HEK293T (cell line): ENCODE data around the gene DCUN1D3.
"Not testable (repeated sequence)": the region's sequence is repeated elsewhere in the genome, so short reads cannot be mapped to it uniquely, and the experiment has no call there.

ENCODE experiments used
- CTCF ChIA-PET: fragments of 350-600 bp; formaldehyde crosslinking; extraction: SDS; loops from one replicate; lab custom pipeline; 2021; ENCODE audit warnings: antibody characterized with exemption, inconsistent platforms; lab: Yijun Ruan, JAX
- POLR2A ChIA-PET: fragments of 350-600 bp; formaldehyde crosslinking; extraction: SDS; loops from one replicate; lab custom pipeline; 2020; ENCODE audit warnings: antibody characterized with exemption, inconsistent platforms; lab: Yijun Ruan, JAX
- DNase-seq: peaks from one replicate; pipeline ENCODE4 v3.0.0; 2012; ENCODE audit warnings: mixed read lengths; ENCODE audit errors: extremely low spot score
- ARNT ChIP-seq: fragments of 450-650 bp; IDR thresholded peaks from 2 replicates; pipeline ENCODE4 v1.6.1; 2017; ENCODE audit warnings: mild to moderate bottlenecking
- BHLHE40 ChIP-seq: fragments of 450-650 bp; IDR thresholded peaks from 2 replicates; pipeline ENCODE4 v1.6.1; 2016; ENCODE audit warnings: mild to moderate bottlenecking, moderate library complexity, borderline replicate concordance
- CTBP1 ChIP-seq: fragments of 450-650 bp; IDR thresholded peaks from 2 replicates; pipeline ENCODE4 v1.6.1; 2016; ENCODE audit warnings: borderline replicate concordance
- ELF4 ChIP-seq: fragments of 450-650 bp; IDR thresholded peaks from 2 replicates; pipeline ENCODE4 v1.6.1; 2017; ENCODE audit warnings: antibody characterized with exemption
- FOXA1 ChIP-seq: fragments of 450-650 bp; IDR thresholded peaks from 2 replicates; pipeline ENCODE4 v1.6.1; 2016; ENCODE audit warnings: mild to moderate bottlenecking
- FOXK2 ChIP-seq: fragments of 450-650 bp; IDR thresholded peaks from 2 replicates; pipeline ENCODE4 v1.6.1; 2016; ENCODE audit warnings: mild to moderate bottlenecking
- FOXM1 ChIP-seq: fragments of 450-650 bp; IDR thresholded peaks from 2 replicates; pipeline ENCODE4 v1.6.1; 2017; ENCODE audit warnings: mild to moderate bottlenecking, borderline replicate concordance
- HDGF ChIP-seq: fragments of 450-650 bp; IDR thresholded peaks from 2 replicates; pipeline ENCODE4 v1.6.1; 2017; ENCODE audit warnings: antibody characterized with exemption, borderline replicate concordance
- L3MBTL2 ChIP-seq: fragments of 450-650 bp; conservative IDR thresholded peaks from 2 replicates; pipeline ENCODE4 v1.6.1; 2016; ENCODE audit warnings: mild to moderate bottlenecking
- LEF1 ChIP-seq: fragments of 450-650 bp; IDR thresholded peaks from 2 replicates; pipeline ENCODE4 v1.6.1; 2017; ENCODE audit warnings: mild to moderate bottlenecking, borderline replicate concordance
- NFRKB ChIP-seq: fragments of 450-650 bp; IDR thresholded peaks from 2 replicates; pipeline ENCODE4 v1.6.1; 2016; ENCODE audit warnings: mild to moderate bottlenecking, moderate library complexity
- PKNOX1 ChIP-seq: fragments of 450-650 bp; IDR thresholded peaks from 2 replicates; pipeline ENCODE4 v1.6.1; 2016
- SP1 ChIP-seq: fragments of 450-650 bp; IDR thresholded peaks from 2 replicates; pipeline ENCODE4 v1.6.1; 2017
- SUZ12 ChIP-seq: fragments of 450-650 bp; IDR thresholded peaks from 2 replicates; pipeline ENCODE4 v1.6.1; 2016; ENCODE audit warnings: mild to moderate bottlenecking
- TARDBP ChIP-seq: fragments of 450-650 bp; IDR thresholded peaks from 2 replicates; pipeline ENCODE4 v1.6.1; 2016
- ZNF384 ChIP-seq: fragments of 450-650 bp; IDR thresholded peaks from 2 replicates; pipeline ENCODE4 v1.6.1; 2016

DCUN1D3 gene

DNA sequence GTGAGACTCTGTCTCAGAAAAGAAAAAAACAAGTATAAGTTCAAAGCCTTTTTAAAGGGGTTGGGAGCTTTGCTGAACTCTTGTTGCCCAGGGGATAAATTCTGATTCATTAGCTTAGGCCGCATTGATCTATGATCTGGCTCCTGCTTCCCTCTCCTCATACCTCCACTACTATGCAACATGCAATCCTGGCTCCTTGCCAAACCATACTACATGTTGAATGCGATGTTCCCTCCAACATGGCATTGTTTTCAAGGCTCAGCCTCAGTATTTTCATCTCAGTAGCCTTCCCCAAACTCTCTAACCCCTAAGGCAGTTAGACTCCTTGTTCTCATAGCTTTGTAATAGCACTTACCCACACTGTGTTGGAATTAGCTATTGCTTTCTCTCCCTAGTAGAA lies 87.6 kb downstream of the DCUN1D3 start:
- TF ChIP-seq LEF1 (no peak), FOXA1 (no peak), PKNOX1 (no peak), ELF4 (no peak), TARDBP (no peak), ZNF384 (no peak), FOXM1 (no peak), L3MBTL2 (no peak), NFRKB (no peak), SUZ12 (no peak), ARNT (no peak), FOXK2 (no peak), BHLHE40 (no peak), CTBP1 (no peak), SP1 (no peak), HDGF (no peak)
- ChIA-PET POLR2A (no interaction called here), CTCF (no interaction called here)
- no peak for DNase-seq

DNA sequence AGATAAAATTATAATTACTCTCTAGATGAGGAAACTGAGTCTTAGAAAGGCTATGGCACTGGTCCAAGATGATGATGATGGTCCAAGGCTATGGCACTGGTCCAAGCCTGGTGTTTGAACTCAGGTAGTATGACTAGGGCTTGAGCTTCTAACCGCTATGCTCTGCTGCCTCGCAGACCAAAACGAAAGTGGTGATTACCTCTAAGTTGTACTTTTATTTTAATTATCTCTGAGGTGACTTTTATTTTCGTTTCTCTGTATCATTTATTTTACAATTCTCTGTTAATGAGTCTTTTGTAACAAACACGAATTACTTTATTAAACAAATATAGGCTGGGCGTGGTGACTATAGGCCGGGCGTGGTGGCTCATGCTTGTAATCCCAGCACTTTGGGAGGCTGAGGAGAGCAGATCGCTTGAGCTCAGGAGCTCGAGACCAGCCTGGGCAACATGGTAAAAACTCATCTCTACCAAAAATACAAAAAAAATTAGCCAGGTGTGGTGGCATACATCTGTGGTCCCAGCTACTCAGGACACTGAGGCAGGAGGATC lies 88.2 kb downstream of the DCUN1D3 start:
- TF ChIP-seq SUZ12 (no peak), FOXK2 (no peak), CTBP1 (no peak), PKNOX1 (no peak), NFRKB (no peak), FOXM1 (no peak), HDGF (no peak), L3MBTL2 (no peak), LEF1 (no peak), SP1 (no peak), ARNT (no peak), ZNF384 (no peak), ELF4 (no peak), BHLHE40 (no peak)
- ChIA-PET CTCF (no interaction called here), POLR2A (no interaction called here)
- DNase-seq: no peak

- no peak for DNase-seq
- ChIA-PET POLR2A (interaction anchor here (1.7 to 3.6 kb wide), 2 partner anchors 16 to 493 kb away, joined by 4 to 14 read pairs; no protein-coding TSS in a partner anchor), CTCF (no interaction called here)
- TF ChIP-seq BHLHE40 (no peak), NFRKB (no peak), ZNF384 (no peak), TARDBP (no peak), ELF4 (no peak), LEF1 (no peak), ARNT (no peak), PKNOX1 (no peak), FOXK2 (no peak), L3MBTL2 (no peak), FOXM1 (no peak), SUZ12 (no peak)
Measured at GRCh38 chr16:20807862-20808261, 92.3 kb downstream of the DCUN1D3 start.

- TF ChIP-seq TARDBP: no peak
- TF ChIP-seq PKNOX1: peak; percentile 58
- TF ChIP-seq FOXA1: no peak
- TF ChIP-seq ELF4: peak; percentile 75
- TF ChIP-seq FOXK2: no peak
- peak; percentile 63 for TF ChIP-seq L3MBTL2
- TF ChIP-seq LEF1: no peak
- DNase-seq: peak; percentile 91
- ChIA-PET CTCF (interaction anchor here (0.6 to 1.3 kb wide), 3 partner anchors 268 to 1042 kb away, joined by 3 to 4 read pairs (median 4); no protein-coding TSS in a partner anchor), POLR2A (interaction anchor here (0.6 to 3.6 kb wide), 25 partner anchors 9 to 899 kb away, joined by 3 to 14 read pairs (median 4); partner anchors contain the start of genes DCUN1D3, LYRM1 and THUMPD1)
Measured at GRCh38 chr16:20806168-20807050, 93.7 kb downstream of the DCUN1D3 start, which contains the start of the genes ERI2 and REXO5. Gene ERI2, minus strand, starts transcription at chr16:20806472. Its CDS starts 42 bp downstream, at chr16:20806430. Gene REXO5, plus strand, starts transcription at chr16:20806527. Its CDS starts 427 bp downstream, at chr16:20806954.

DNA sequence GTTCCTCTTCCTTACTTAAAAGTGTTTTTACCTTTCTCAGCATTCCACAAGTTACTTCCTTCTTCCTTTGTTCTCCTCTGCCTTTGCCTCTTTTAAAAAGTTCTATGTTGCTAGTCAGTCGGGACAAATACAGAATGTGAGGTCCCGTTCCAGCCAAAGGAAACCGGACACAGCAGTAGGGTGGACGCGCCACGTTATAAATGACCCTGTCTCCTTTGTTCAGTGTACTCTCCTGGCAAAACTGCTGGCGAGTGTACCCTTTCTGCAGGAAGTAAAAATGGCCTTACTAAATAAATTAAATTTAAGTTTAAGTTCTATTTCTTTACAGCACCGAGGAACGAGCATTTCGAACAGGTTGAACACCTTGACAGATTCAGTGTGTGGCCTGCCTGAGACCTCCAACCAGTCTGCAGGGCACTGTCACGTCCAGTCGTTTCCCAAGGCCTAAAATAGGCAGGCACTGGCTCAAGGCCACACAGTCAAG lies 94.4 kb downstream of the DCUN1D3 start:
- DNase-seq, CTCF ChIA-PET: not testable (repeated sequence)
- POLR2A ChIA-PET: interaction anchor here (1.1 to 3.6 kb wide), 11 partner anchors 10 to 97 kb away, joined by 3 to 14 read pairs (median 5); partner anchors contain the start of gene THUMPD1
